Endothelial cell (in vitro differentiated cells): ENCODE data around the gene RALA. TPM values are rescaled to one million over a fixed set of nuclear protein-coding genes. Genes with fewer than 3 reads are reported as not detected.
A peak's percentile ranks its signal among the peaks of the same experiment; 100 is the strongest.

Experiments used
- DNase-seq: peaks from one replicate; pipeline ENCODE4 v3.0.0; 2021; ENCODE audit warnings: low spot score
- H3K27ac Mint-ChIP-seq: one replicate; pipeline ENCODE4 v1.8.0; 2021; ENCODE audit warnings: mixed read lengths, inconsistent platforms; ENCODE audit not compliant: unreplicated experiment
- H3K27me3 Mint-ChIP-seq: one replicate; pipeline ENCODE4 v1.8.0; 2021; ENCODE audit warnings: mild to moderate bottlenecking, moderate library complexity, mixed read lengths, inconsistent platforms; ENCODE audit not compliant: unreplicated experiment
- H3K36me3 Mint-ChIP-seq: one replicate; pipeline ENCODE4 v1.8.0; 2021; ENCODE audit warnings: mild to moderate bottlenecking, low read depth, mixed read lengths, inconsistent platforms; ENCODE audit not compliant: unreplicated experiment
- H3K4me1 Mint-ChIP-seq: one replicate; pipeline ENCODE4 v1.8.0; 2021; ENCODE audit warnings: mild to moderate bottlenecking, mixed read lengths, inconsistent platforms; ENCODE audit not compliant: unreplicated experiment
- H3K4me3 Mint-ChIP-seq: one replicate; pipeline ENCODE4 v1.8.0; 2021; ENCODE audit warnings: mild to moderate bottlenecking, mixed read lengths, inconsistent platforms; ENCODE audit not compliant: unreplicated experiment
- H3K9me3 Mint-ChIP-seq: one replicate; pipeline ENCODE4 v1.8.0; 2021; ENCODE audit warnings: mixed read lengths, inconsistent platforms; ENCODE audit not compliant: unreplicated experiment
- total RNA-seq: library from RNA; stranded (reverse); fragmentation: NEBNext Ultra II Directional; extraction: Animal tissue kit (Norgen Biotek cat#: 25700); gene quantifications from one replicate; pipeline ENCODE4 v1.2.1, GENCODE V29; 2021; ENCODE audit not compliant: unreplicated experiment
- TF ChIP-seq, protein P1 (sequence below): fragments of 200-600 bp; sonication (generic); IDR thresholded peaks from one replicate; pipeline ENCODE4 v1.5.0; 2021; ENCODE audit warnings: antibody characterized with exemption; ENCODE audit not compliant: unreplicated experiment

Gene RALA
- total RNA-seq, 1 donor from 2014 or later: 202 TPM

DNA sequence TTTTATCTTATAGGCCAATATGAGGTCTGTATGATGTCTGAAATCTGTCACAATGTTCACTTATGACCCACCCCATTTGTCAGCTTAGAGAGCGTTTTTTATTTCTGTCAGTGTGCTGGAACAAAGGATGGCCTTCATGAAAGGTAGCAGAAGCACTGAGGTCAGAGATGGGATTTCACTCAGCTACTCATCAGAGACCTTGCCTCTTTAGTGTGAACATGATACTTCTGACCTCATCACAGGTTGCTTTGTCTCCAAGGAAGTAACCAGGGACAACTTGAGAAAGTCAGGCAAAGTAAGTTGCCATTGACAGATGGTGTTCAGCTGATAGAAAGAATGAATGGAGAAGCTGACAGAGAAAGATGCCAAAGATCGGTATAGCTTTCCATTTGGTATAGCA lies 40.8 kb upstream of the RALA start:
- peaks cover 7% of the 10 kb centered on the region for H3K36me3 Mint-ChIP-seq
- TF ChIP-seq, protein P1, sequence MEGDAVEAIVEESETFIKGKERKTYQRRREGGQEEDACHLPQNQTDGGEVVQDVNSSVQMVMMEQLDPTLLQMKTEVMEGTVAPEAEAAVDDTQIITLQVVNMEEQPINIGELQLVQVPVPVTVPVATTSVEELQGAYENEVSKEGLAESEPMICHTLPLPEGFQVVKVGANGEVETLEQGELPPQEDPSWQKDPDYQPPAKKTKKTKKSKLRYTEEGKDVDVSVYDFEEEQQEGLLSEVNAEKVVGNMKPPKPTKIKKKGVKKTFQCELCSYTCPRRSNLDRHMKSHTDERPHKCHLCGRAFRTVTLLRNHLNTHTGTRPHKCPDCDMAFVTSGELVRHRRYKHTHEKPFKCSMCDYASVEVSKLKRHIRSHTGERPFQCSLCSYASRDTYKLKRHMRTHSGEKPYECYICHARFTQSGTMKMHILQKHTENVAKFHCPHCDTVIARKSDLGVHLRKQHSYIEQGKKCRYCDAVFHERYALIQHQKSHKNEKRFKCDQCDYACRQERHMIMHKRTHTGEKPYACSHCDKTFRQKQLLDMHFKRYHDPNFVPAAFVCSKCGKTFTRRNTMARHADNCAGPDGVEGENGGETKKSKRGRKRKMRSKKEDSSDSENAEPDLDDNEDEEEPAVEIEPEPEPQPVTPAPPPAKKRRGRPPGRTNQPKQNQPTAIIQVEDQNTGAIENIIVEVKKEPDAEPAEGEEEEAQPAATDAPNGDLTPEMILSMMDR: no peak
- no peak for DNase-seq

GRCh38 chr7:39583539-39583938 lies 39.8 kb upstream of the RALA start:
- TF ChIP-seq, protein P1: no peak
- no peaks in the 10 kb centered on the region for H3K9me3 Mint-ChIP-seq
- DNase-seq: no peak
- no peaks in the 10 kb centered on the region for H3K36me3 Mint-ChIP-seq
- peaks cover 12% of the 10 kb centered on the region for H3K4me1 Mint-ChIP-seq
- peaks cover 1% of the 10 kb centered on the region for H3K27me3 Mint-ChIP-seq
- peak overlapping the region; percentile 12 for H3K27ac Mint-ChIP-seq
- H3K4me3 Mint-ChIP-seq: no peak overlapping the region

More for the DNA sequence above, 40.8 kb upstream of the RALA start:
- H3K9me3 Mint-ChIP-seq: no peaks in the 10 kb centered on the region
- H3K4me1 Mint-ChIP-seq: peaks cover 12% of the 10 kb centered on the region
- H3K4me3 Mint-ChIP-seq: no peak overlapping the region
- H3K27ac Mint-ChIP-seq: no peak overlapping the region
- peaks cover 1% of the 10 kb centered on the region for H3K27me3 Mint-ChIP-seq

GRCh38 chr7:39587393-39587792 lies 36.0 kb upstream of the RALA start:
- TF ChIP-seq, protein P1: no peak
- peaks cover 1% of the 10 kb centered on the region for H3K27me3 Mint-ChIP-seq
- no peaks in the 10 kb centered on the region for H3K9me3 Mint-ChIP-seq
- peaks cover 8% of the 10 kb centered on the region for H3K4me1 Mint-ChIP-seq
- no peak overlapping the region for H3K4me3 Mint-ChIP-seq
- no peaks in the 10 kb centered on the region for H3K36me3 Mint-ChIP-seq
- H3K27ac Mint-ChIP-seq: no peak overlapping the region
- DNase-seq: no peak

- Mint-ChIP-seq H3K27me3 (no peaks in the 10 kb centered on the region), H3K27ac (peak overlapping the region; percentile 42), H3K9me3 (no peaks in the 10 kb centered on the region)
Observed at GRCh38 chr7:39588416-39588815, 35.0 kb upstream of the RALA start.

GRCh38 chr7:39589323-39590111 lies 33.9 kb upstream of the RALA start:
- Mint-ChIP-seq H3K9me3 (no peaks in the 10 kb centered on the region), H3K36me3 (peaks cover 3% of the 10 kb centered on the region), H3K4me3 (no peak overlapping the region), H3K27me3 (peaks cover 2% of the 10 kb centered on the region), H3K4me1 (peaks cover 5% of the 10 kb centered on the region), H3K27ac (peak overlapping the region; percentile 91)
- TF ChIP-seq, protein P1: no peak
- DNase-seq: peak; percentile 14

More at GRCh38 chr7:39588416-39588815, 35.0 kb upstream of the RALA start:
- Mint-ChIP-seq H3K4me3 (no peak overlapping the region), H3K4me1 (peaks cover 5% of the 10 kb centered on the region), H3K36me3 (no peaks in the 10 kb centered on the region)
- DNase-seq: no peak
- TF ChIP-seq, protein P1: no peak
